WERI-Rb-1 (cell line): ENCODE results near the gene TTN.

ENCODE experiments used
- DNase-seq: peaks from one replicate; pipeline ENCODE4 v3.0.0-alpha.2; 2020
- H3K27ac ChIP-seq: fragments of 250-450 bp; sonication (Bioruptor Pico); 2 replicates; pipeline ENCODE4 v1.5.1; 2020; ENCODE audit warnings: mild to moderate bottlenecking, moderate library complexity
- H3K27me3 ChIP-seq: fragments of 250-450 bp; sonication (Bioruptor Pico); 2 replicates; pipeline ENCODE4 v1.5.1; 2021; ENCODE audit warnings: mild to moderate bottlenecking, low read depth, moderate library complexity; ENCODE audit not compliant: insufficient read depth, severe bottlenecking
- H3K36me3 ChIP-seq: fragments of 250-450 bp; sonication (Bioruptor Pico); 2 replicates; pipeline ENCODE4 v1.5.1; 2020; ENCODE audit warnings: mild to moderate bottlenecking, moderate library complexity
- H3K4me3 ChIP-seq: 2 replicates; pipeline ENCODE4 v1.5.1; 2011; ENCODE audit warnings: low read depth, mild to moderate bottlenecking, control low read depth, low read length
- H3K9me3 ChIP-seq: fragments of 250-450 bp; sonication (Bioruptor Pico); 2 replicates; pipeline ENCODE4 v1.5.1; 2021; ENCODE audit warnings: mild to moderate bottlenecking, moderate library complexity; ENCODE audit not compliant: severe bottlenecking
- TF ChIP-seq, protein P1 (sequence below): IDR thresholded peaks from 2 replicates; pipeline ENCODE4 v1.5.1; 2011; ENCODE audit warnings: low read depth, mild to moderate bottlenecking, control low read depth, inconsistent platforms, low read length

TTN gene

DNA sequence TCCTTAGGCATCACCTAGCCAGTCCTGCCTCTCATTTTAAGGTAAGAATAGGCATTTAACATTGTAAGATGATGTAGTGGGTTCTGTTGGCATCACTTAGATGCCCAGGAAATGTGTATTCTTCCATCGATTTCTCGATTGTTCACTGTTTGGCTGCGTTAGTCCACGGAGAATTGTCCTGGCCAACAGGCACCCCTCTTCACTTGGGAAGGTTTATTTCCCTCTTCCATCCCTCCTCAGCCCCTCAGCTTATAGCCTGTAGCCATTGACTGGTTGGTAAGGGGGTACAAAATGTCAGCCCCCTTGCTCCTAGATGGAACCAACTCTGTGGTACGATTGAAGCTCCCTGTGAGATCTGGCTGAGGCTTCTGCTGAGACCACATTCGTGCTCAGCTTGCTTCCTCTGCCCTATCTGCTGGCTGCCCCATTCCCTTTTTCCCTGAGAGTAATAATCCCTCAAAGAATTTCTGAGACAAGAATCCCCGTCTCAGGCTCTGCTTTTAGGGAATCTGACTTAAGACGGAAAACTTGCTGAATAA is 283.6 kb downstream of the TTN start:
- Histone ChIP-seq H3K27ac (no peak overlapping the region), H3K4me3 (no peak overlapping the region), H3K27me3 (no peaks in the 10 kb centered on the region), H3K9me3 (no peaks in the 10 kb centered on the region), H3K36me3 (no peaks in the 10 kb centered on the region; the same call in 1 of the 2 replicates)
- no peak for DNase-seq
- TF ChIP-seq, protein P1, sequence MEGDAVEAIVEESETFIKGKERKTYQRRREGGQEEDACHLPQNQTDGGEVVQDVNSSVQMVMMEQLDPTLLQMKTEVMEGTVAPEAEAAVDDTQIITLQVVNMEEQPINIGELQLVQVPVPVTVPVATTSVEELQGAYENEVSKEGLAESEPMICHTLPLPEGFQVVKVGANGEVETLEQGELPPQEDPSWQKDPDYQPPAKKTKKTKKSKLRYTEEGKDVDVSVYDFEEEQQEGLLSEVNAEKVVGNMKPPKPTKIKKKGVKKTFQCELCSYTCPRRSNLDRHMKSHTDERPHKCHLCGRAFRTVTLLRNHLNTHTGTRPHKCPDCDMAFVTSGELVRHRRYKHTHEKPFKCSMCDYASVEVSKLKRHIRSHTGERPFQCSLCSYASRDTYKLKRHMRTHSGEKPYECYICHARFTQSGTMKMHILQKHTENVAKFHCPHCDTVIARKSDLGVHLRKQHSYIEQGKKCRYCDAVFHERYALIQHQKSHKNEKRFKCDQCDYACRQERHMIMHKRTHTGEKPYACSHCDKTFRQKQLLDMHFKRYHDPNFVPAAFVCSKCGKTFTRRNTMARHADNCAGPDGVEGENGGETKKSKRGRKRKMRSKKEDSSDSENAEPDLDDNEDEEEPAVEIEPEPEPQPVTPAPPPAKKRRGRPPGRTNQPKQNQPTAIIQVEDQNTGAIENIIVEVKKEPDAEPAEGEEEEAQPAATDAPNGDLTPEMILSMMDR, result no peak

DNA sequence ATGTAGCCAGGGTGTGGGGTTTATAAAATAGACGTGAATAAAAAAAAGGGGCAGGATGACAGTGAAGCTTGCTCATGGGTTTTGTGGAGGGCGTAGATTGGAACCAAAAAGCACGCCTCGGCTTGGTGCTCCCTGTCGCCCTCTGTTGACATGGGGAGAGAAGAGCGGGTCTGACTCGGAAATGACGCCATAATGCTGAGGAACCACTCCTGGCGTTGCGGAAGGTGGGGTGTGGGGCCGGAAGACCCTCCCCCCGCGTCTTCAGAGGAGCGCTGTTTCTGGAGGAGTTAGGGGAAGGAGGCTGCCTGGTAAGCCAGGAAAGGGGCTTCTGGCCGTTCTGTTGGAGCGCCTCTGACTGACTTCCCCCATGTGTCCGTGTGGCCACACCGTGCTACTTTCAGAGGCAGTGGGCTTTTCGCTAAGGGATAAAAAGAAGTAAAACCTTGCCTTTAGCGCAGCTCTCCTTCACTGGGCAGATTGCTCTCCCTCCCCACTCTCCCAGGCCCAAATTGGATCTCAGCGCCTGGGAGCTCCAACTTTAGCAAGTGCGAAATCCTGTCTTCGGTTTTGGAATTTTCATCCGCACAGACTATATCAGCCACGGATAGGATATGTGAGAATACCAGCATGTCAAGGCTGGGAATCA is 284.1 kb downstream of the TTN start:
- Histone ChIP-seq H3K27ac (no peak overlapping the region), H3K9me3 (no peaks in the 10 kb centered on the region), H3K4me3 (no peak overlapping the region), H3K36me3 (no peaks in the 10 kb centered on the region; the same call in none of the 2 replicates), H3K27me3 (no peaks in the 10 kb centered on the region)
- TF ChIP-seq, protein P1, result peak; percentile 65
- DNase-seq, result no peak

DNA sequence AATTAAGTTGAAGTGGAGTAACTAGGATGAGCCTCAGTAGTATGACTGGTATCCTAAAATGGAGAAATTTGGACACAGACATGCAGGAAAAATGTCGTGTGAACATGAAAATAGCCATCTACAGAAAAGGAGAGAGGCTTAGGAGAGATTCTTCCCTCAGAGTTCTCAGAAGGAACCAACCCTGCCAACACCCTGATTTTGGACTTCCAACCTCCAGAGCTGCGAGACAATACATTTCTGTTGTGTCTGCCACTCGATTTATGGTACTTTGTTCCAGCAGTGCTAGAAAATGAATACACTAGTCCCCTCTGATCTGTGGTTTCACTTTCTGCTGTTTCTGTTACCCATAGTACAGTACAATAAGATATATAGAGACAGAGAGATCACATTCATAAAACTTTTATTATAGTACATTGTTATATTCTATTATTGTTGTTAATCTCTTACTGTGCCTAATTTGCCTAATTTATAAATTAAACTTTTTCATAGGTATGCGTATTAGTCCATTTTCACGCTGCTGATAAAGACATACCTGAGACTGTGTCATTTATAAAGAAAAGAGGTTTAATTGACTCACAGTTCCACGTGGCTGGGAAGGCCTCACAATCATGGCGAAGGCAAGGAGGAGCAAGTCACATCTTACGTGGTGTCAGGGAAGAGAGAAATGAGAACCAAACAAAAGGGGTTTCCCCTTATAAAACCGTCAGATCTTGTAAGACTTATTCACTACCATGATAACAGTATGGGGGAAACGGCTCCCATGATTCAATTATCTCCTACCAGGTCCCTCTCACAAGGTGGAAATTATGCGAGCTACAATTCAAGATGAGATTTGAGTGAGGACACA is 285.7 kb downstream of the TTN start:
- Histone ChIP-seq H3K4me3 (no peak overlapping the region), H3K27me3 (no peaks in the 10 kb centered on the region), H3K9me3 (no peaks in the 10 kb centered on the region), H3K36me3 (no peaks in the 10 kb centered on the region; the same call in none of the 2 replicates), H3K27ac (no peak overlapping the region)
- TF ChIP-seq, protein P1, result no peak
- no peak for DNase-seq

DNA sequence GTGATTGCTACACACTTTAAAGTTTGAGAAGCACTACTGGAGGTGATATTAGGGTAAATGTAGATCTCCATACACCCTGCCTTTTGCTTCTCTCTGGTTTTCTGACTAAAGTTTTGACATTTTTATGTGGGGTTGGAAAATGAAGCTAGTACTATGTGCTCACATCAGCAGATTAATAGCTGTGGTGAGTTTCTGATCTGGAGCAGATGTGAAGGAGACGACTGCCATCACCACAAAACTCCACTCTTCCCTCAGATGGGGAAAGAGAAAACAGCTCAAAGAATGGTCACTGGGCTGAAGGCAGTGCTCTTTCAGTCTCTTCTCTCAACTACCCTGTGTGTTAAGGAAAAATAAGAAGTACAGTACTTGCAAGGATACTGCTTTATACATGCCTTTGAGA is 289.7 kb downstream of the TTN start:
- DNase-seq, result no peak
- Histone ChIP-seq H3K27ac (no peak overlapping the region), H3K9me3 (no peaks in the 10 kb centered on the region), H3K36me3 (no peaks in the 10 kb centered on the region; the same call in none of the 2 replicates), H3K4me3 (no peak overlapping the region), H3K27me3 (no peaks in the 10 kb centered on the region)
- TF ChIP-seq, protein P1, result no peak

DNA sequence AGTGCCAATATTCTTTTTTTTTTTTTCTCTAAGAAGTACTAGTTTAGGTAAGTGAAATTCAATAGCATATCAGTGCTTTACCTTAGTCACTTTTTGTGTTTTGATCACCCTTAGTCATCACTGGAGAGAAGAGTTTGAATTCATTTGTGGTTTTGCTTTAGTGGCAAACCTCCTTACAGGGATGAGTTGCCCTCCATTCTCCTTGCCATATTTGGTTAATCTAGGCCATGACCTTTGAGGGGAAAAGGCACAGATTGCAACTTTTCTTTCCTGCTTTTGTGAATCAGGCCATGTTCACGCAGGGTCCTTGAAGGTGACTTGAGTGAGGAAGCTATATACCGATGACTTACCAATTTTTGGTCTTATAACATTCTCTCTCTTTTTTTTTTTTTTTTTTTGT is 292.6 kb downstream of the TTN start:
- H3K27ac ChIP-seq, result no peak overlapping the region
- no peaks in the 10 kb centered on the region for H3K27me3 ChIP-seq
- no peak overlapping the region for H3K4me3 ChIP-seq
- H3K36me3 ChIP-seq, result no peaks in the 10 kb centered on the region; the same call in none of the 2 replicates
- H3K9me3 ChIP-seq, result no peaks in the 10 kb centered on the region
- no peak for DNase-seq
- TF ChIP-seq, protein P1, result no peak
